HG02970 (cell line): ENCODE results near the gene DERL2.
"Not testable (repeated sequence)": the region's sequence is repeated elsewhere in the genome, so short reads cannot be mapped to it uniquely, and the experiment has no call there.

Experiments
- ATAC-seq: cut with Tn5 transposase; IDR thresholded peaks from one replicate; pipeline ENCODE4 v1.9.1; 2021; ENCODE audit warnings: mild to moderate bottlenecking, moderate library complexity, moderate number of reproducible peaks; ENCODE audit not compliant: unreplicated experiment, low FRiP score

Gene DERL2

GRCh38 chr17:5439446-5439764 is 46.6 kb downstream of the DERL2 start:
- ATAC-seq: peak; percentile 8

GRCh38 chr17:5438716-5439445 is 47.1 kb downstream of the DERL2 start, which contains the start of gene C1QBP:
C1QBP (minus strand) TSS chr17:5439155; CDS start chr17:5439073, 82 bp downstream.
- ATAC-seq: peak; percentile 86

GRCh38 chr17:5437721-5438317 is 48.2 kb downstream of the DERL2 start:
- ATAC-seq: no peak

- not testable (repeated sequence) for ATAC-seq
Measured at GRCh38 chr17:5435781-5436315, 50.1 kb downstream of the DERL2 start.

GRCh38 chr17:5434984-5435383 is 51.0 kb downstream of the DERL2 start:
- no peak for ATAC-seq

- no peak for ATAC-seq
Measured at GRCh38 chr17:5431949-5432556, 53.9 kb downstream of the DERL2 start.

- not testable (repeated sequence) for ATAC-seq
Measured at GRCh38 chr17:5431234-5431633, 54.7 kb downstream of the DERL2 start.

- ATAC-seq: no peak
Measured at GRCh38 chr17:5430413-5430999, 55.5 kb downstream of the DERL2 start.

GRCh38 chr17:5429191-5429887 is 56.6 kb downstream of the DERL2 start:
- no peak for ATAC-seq

- ATAC-seq: no peak
Measured at GRCh38 chr17:5425826-5426225, 60.2 kb downstream of the DERL2 start.

- no peak for ATAC-seq
Measured at GRCh38 chr17:5424909-5425308, 61.1 kb downstream of the DERL2 start.

- no peak for ATAC-seq
Measured at GRCh38 chr17:5422505-5422904, 63.5 kb downstream of the DERL2 start.
